Measurements from ENCODE around the gene OAF.

DNA sequence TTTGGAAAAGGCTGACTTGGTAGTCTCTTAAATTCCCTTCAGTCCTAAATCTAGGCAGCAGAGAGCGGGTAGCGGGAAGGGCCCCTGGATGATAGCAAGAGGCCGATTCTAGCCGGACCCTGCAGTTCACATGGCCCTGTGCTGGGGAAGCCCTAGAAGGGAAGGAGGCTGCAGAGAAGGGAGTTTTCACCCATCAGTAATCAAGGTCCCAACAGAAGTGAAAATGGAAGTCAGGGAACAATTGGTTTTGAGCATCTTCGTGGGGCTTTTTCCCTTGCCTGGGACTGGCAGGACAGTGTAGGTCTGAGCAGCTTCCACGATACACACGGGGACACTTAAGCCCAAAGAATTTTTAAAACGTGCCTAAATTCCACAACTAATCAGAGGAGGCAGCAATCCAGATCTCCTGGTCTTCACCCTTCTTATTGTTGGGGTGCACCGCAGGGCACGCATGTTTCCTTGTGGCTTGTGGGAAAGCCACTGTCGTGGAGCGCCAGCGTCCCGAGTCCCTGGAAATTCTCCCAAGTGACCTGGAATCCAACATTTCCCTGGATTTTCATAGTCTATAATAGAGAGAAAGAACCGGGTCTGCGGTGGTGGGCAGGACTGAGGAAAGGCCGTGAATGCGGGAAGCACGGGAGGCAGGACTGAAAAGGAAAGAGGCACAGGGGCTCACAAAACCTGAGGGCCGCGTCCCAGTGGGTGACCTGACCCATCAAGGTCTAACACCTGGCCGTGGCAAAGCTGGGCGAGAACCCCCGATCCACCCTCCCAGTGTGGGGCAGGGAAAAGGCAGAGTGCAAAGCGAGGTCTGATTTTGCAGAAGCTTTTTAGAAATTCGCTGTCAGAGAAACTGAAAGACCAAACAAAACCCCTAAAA lies 846 bp upstream of the OAF start:
- TF ChIP-seq, protein P1, sequence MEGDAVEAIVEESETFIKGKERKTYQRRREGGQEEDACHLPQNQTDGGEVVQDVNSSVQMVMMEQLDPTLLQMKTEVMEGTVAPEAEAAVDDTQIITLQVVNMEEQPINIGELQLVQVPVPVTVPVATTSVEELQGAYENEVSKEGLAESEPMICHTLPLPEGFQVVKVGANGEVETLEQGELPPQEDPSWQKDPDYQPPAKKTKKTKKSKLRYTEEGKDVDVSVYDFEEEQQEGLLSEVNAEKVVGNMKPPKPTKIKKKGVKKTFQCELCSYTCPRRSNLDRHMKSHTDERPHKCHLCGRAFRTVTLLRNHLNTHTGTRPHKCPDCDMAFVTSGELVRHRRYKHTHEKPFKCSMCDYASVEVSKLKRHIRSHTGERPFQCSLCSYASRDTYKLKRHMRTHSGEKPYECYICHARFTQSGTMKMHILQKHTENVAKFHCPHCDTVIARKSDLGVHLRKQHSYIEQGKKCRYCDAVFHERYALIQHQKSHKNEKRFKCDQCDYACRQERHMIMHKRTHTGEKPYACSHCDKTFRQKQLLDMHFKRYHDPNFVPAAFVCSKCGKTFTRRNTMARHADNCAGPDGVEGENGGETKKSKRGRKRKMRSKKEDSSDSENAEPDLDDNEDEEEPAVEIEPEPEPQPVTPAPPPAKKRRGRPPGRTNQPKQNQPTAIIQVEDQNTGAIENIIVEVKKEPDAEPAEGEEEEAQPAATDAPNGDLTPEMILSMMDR (IDR thresholded peaks at IDR 0.05), result no peak
- no peak for TF ChIP-seq POLR2A (IDR thresholded peaks at IDR 0.05)

All from heart left ventricle (tissue), 13 donors.